C4-2B (cell line): ENCODE data around the gene CORO1A.

Experiments used
- CTCF ChIP-seq: fragments of 450-650 bp; conservative IDR thresholded peaks from 2 replicates; pipeline ENCODE4 v1.5.1; 2017; ENCODE audit warnings: mild to moderate bottlenecking
- ZFX ChIP-seq: fragments of 450-650 bp; IDR thresholded peaks from 2 replicates; pipeline ENCODE4 v1.6.1; 2017

DNA sequence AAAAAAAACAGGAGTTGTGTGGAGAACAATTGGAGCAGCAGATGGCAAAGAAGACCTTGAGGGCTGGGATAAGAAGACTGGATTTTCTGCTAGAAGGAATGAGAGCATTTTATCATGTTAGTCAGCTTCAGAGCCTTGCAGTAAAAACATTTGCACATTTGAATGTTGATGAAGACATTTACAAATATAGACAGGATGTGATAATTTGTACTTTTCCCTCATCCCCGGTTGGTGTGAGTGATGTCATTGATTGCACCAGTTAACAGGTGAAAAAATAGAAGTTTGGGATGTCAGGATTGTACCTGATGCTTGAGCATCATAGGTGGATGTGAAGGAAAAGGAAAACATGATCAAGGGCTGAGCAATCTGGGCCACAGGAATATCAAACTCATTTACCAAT, 37.7 kb upstream of the CORO1A start:
- no peak for TF ChIP-seq CTCF
- TF ChIP-seq ZFX, result no peak
